GM21367 (cell line): ENCODE results near the gene ELOB.
"Not testable (repeated sequence)": the region's sequence is repeated elsewhere in the genome, so short reads cannot be mapped to it uniquely, and the experiment has no call there.

ENCODE experiments used
- ATAC-seq: cut with Tn5 transposase; IDR thresholded peaks from one replicate; pipeline ENCODE4 v1.9.1; 2021; ENCODE audit not compliant: unreplicated experiment

ELOB gene

DNA sequence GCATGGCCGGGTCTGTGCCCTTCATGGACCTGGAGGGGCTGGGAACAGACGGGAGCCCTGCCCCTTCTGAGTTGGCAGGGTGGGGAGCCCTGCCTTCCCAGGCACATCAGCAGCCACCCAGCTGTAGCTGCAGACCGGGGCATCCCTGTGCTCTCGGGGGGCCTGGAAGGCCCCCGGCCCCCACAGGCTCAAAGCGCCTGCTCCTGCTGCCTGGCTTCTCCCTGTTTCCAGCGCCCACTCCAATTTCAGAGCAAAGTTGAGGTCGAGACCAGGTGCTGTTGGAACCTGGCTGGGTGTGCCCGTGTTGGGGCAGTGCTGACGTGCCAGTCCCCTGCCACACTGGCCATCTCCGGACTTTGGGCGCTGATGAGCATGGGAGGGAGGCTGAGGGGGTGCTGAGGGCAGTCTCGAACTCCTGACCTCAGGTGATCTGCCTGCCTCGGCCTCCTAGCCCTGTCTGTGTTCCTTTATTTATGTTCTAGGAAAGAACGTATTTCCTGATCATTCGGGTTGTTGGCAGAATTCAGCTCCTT lies 52.2 kb downstream of the ELOB start:
- ATAC-seq = no peak

DNA sequence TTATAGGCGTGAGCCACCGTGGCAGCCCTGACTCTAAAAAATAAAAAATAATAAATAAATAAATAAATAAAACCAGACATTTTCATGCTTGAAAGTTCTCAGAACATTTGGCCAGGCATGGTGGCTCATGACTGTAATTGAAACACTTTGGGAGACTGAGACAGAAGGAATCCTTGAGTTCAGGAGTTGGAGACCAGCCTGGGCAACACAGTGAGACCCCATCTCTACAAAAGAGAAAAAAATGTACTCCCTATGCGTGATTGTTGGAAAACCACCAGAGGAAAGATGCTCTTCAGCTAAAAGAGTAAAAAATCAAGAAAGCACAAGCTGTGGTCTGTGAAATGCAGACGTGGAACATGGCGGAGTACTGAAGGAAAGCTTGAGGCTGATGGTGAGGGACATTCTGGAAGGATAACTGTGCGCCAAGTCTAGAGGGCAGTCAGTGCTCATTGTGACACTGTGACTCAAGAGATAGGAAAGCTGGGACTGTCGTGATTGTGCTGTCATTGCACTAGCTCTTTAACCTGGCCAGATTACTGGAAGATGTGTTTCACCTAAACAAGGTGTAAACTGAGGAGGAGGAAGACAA lies 52.9 kb downstream of the ELOB start:
- no peak for ATAC-seq

DNA sequence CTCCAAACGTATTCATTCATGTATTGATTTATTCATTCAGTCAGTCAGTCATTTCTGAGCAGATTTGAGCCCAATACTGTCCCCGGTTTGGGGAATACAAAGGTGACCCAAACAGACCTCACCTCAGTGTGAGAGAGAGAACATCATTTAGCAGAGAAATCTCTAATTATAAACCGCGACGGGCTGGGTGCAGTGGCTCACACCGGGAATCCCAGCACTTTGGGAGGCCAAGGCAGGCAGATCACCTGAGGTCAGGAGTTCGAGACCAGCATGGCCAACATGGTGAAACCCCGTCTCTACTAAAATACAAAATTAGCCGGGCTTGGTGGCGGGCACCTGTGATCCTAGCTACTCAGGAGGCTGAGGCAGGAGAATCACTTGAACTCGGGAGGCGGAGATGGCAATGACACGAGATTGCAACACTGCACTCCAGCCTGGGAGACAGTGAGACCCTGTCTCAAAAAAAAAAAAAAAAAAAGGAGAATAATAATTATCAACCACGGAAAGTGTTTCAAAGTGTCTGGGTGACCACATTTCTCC lies 55.4 kb downstream of the ELOB start:
- not testable (repeated sequence) for ATAC-seq
